Fibroblast of lung (primary cell): ENCODE measurements around the gene RAPGEF6.

Experiments
- EZH2 ChIP-seq: IDR thresholded peaks from 2 replicates; pipeline ENCODE4 v1.5.1; 2012; ENCODE audit warnings: low read length, control low read depth, mild to moderate bottlenecking; ENCODE audit errors: missing control alignments
- TF ChIP-seq, protein P1 (sequence below), 2 donors: IDR thresholded peaks in 1 of 2; conservative IDR thresholded peaks in 1 of 2; 1 replicate in 1 of 2; 2 replicates in 1 of 2; pipeline ENCODE4 v1.5.1; 2011 to 2012; ENCODE audit warnings: low read length in 2 of 2, control low read depth in 1 of 2, inconsistent platforms in 1 of 2, low read depth in 1 of 2, mild to moderate bottlenecking in 1 of 2

DNA sequence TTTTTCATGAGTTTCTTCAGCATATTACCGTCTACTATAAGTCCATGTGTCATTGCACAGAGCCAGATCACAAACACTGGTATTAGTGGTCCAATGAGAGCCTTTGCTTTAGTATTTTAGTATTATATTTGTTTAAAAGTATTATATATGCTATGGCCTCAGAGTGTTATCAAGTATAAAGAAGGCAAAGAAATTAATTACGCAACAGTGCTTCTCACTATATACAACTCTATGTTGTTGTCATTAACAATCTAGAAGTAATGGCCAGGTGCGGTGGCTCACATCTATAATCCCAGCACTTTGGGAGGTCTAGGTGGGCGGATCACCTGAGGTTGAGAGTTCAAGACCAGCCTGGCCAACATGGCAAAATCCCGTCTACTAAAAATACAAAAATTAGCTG, 47.1 kb upstream of the RAPGEF6 start:
- TF ChIP-seq, protein P1, sequence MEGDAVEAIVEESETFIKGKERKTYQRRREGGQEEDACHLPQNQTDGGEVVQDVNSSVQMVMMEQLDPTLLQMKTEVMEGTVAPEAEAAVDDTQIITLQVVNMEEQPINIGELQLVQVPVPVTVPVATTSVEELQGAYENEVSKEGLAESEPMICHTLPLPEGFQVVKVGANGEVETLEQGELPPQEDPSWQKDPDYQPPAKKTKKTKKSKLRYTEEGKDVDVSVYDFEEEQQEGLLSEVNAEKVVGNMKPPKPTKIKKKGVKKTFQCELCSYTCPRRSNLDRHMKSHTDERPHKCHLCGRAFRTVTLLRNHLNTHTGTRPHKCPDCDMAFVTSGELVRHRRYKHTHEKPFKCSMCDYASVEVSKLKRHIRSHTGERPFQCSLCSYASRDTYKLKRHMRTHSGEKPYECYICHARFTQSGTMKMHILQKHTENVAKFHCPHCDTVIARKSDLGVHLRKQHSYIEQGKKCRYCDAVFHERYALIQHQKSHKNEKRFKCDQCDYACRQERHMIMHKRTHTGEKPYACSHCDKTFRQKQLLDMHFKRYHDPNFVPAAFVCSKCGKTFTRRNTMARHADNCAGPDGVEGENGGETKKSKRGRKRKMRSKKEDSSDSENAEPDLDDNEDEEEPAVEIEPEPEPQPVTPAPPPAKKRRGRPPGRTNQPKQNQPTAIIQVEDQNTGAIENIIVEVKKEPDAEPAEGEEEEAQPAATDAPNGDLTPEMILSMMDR (conservative IDR thresholded peaks at IDR 0.05 in 1 of 2, IDR thresholded peaks at IDR 0.05 in 1 of 2; ENCODE audit: low read depth in 1 of 2, low read length in 2 of 2), result no peak
- no peak for TF ChIP-seq EZH2
